Measurements from ENCODE around the gene ADAMTSL5.

DNA sequence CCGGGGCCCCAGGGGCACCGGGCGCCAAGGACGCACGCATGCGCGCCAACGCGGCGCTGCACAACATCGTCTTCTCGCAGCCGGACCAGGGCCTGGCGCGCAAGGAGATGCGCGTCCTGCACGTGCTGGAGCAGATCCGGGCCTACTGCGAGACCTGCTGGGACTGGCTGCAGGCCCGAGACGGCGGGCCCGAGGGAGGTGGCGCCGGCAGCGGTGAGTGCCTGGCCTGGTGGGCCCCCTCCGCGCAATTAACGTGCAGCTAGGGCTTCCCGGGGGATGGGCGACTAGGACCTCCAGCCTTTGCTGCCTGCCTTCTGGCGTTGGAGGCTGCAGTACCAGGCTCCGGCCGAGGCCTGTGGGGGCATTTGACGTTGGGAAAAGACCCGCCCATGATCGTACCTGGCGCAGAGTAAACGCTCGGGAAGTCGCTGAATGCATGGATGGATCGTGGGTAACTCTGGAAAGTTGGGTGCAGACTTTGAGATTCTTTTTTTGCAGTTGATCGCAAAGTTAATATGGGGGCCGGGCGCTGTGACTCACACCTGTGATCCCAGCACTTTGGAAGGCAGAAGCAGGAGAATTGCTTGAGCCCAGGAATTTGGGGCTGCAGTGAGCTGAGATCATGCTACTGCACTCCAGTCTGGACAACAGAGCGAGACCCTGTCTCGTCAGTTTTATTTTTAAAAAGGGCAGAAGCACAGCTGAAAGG lies 55.6 kb downstream of the ADAMTSL5 start:
- TF ChIP-seq NFIC (IDR thresholded peaks at IDR 0.05) (no peak), TAF1 (IDR thresholded peaks at IDR 0.05; ENCODE audit: low read depth) (no peak), ZBTB7A (IDR thresholded peaks at IDR 0.05; ENCODE audit: low read depth) (no peak), TCF12 (IDR thresholded peaks at IDR 0.05; ENCODE audit: low read depth) (no peak), CREB1 (IDR thresholded peaks at IDR 0.05; ENCODE audit: low read depth) (no peak), RAD21 (IDR thresholded peaks at IDR 0.05; ENCODE audit: low read depth) (no peak), CEBPB (IDR thresholded peaks at IDR 0.05) (no peak), EP300 (IDR thresholded peaks at IDR 0.05; ENCODE audit: borderline replicate concordance) (no peak), YY1 (IDR thresholded peaks at IDR 0.05; ENCODE audit: low read depth) (no peak), EGR1 (IDR thresholded peaks at IDR 0.05) (no peak)
- TF ChIP-seq, protein P1, sequence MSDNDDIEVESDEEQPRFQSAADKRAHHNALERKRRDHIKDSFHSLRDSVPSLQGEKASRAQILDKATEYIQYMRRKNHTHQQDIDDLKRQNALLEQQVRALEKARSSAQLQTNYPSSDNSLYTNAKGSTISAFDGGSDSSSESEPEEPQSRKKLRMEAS (IDR thresholded peaks at IDR 0.05), result no peak
- TF ChIP-seq, protein P2, sequence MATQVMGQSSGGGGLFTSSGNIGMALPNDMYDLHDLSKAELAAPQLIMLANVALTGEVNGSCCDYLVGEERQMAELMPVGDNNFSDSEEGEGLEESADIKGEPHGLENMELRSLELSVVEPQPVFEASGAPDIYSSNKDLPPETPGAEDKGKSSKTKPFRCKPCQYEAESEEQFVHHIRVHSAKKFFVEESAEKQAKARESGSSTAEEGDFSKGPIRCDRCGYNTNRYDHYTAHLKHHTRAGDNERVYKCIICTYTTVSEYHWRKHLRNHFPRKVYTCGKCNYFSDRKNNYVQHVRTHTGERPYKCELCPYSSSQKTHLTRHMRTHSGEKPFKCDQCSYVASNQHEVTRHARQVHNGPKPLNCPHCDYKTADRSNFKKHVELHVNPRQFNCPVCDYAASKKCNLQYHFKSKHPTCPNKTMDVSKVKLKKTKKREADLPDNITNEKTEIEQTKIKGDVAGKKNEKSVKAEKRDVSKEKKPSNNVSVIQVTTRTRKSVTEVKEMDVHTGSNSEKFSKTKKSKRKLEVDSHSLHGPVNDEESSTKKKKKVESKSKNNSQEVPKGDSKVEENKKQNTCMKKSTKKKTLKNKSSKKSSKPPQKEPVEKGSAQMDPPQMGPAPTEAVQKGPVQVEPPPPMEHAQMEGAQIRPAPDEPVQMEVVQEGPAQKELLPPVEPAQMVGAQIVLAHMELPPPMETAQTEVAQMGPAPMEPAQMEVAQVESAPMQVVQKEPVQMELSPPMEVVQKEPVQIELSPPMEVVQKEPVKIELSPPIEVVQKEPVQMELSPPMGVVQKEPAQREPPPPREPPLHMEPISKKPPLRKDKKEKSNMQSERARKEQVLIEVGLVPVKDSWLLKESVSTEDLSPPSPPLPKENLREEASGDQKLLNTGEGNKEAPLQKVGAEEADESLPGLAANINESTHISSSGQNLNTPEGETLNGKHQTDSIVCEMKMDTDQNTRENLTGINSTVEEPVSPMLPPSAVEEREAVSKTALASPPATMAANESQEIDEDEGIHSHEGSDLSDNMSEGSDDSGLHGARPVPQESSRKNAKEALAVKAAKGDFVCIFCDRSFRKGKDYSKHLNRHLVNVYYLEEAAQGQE (IDR thresholded peaks at IDR 0.05; ENCODE audit: low read depth), result no peak
- TF ChIP-seq, protein P3, sequence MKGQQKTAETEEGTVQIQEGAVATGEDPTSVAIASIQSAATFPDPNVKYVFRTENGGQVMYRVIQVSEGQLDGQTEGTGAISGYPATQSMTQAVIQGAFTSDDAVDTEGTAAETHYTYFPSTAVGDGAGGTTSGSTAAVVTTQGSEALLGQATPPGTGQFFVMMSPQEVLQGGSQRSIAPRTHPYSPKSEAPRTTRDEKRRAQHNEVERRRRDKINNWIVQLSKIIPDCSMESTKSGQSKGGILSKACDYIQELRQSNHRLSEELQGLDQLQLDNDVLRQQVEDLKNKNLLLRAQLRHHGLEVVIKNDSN (IDR thresholded peaks at IDR 0.05), result no peak
